Keratinocyte (primary cell): ENCODE results near the gene BCAM.

Experiments
- CTCF ChIP-seq, 3 experiments: IDR thresholded peaks in 1 of 3; conservative IDR thresholded peaks in 1 of 3; optimal IDR thresholded peaks in 1 of 3; 2 replicates in 2 of 3; 3 replicates in 1 of 3; pipeline versions ENCODE3 to v1.5.1; 2011; ENCODE audit warnings: low read length in 3 of 3, mild to moderate bottlenecking in 3 of 3, moderate library complexity in 2 of 3, control low read depth in 1 of 3, inconsistent platforms in 1 of 3; ENCODE audit not compliant: insufficient read depth in 2 of 3; ENCODE audit errors: extremely low read depth in 1 of 3
- EZH2 ChIP-seq: IDR thresholded peaks from one replicate; pipeline ENCODE4 v1.6.1; 2012; ENCODE audit warnings: inconsistent platforms, mild to moderate bottlenecking, low read length, moderate library complexity

- no peak for TF ChIP-seq EZH2
- TF ChIP-seq CTCF (optimal IDR thresholded peaks at IDR 0.05 in 1 of 3, IDR thresholded peaks at IDR 0.05 in 1 of 3, conservative IDR thresholded peaks at IDR 0.05 in 1 of 3; ENCODE audit: extremely low read depth in 1 of 3, insufficient read depth in 2 of 3, low read length in 3 of 3), result no peak
Observed at GRCh38 chr19:44809577-44810233, 802 bp downstream of the BCAM start.
